Esophagus (tissue), 2 donors: Measurements from ENCODE around the gene MS4A14. TPM values are rescaled to one million over a fixed set of nuclear protein-coding genes. Genes with fewer than 3 reads are reported as not detected.
"Not testable (repeated sequence)": the region's sequence is repeated elsewhere in the genome, so short reads cannot be mapped to it uniquely, and the experiment has no call there.

ENCODE experiments used
- H3K27ac ChIP-seq, 2 donors: one replicate each; pipeline ENCODE4 v1.5.1; 2013; ENCODE audit warnings: low read depth in 2 of 2, mild to moderate bottlenecking in 2 of 2, inconsistent platforms in 1 of 2, low read length in 1 of 2, moderate library complexity in 1 of 2
- H3K27me3 ChIP-seq, 2 donors: one replicate each; pipeline ENCODE4 v1.6.1; 2013; ENCODE audit warnings: low read length in 2 of 2, control low read depth in 1 of 2, mild to moderate bottlenecking in 1 of 2; ENCODE audit not compliant: insufficient read depth in 2 of 2, control insufficient read depth in 1 of 2
- H3K36me3 ChIP-seq, 2 donors: one replicate each; pipeline ENCODE4 v1.6.1; 2013; ENCODE audit warnings: low read length in 1 of 2; ENCODE audit not compliant: control insufficient read depth in 2 of 2, insufficient read depth in 2 of 2
- H3K4me1 ChIP-seq, 2 donors: one replicate each; pipeline ENCODE4 v1.6.1; 2013; ENCODE audit warnings: low read length in 1 of 2; ENCODE audit not compliant: control insufficient read depth in 2 of 2, insufficient read depth in 2 of 2
- H3K4me3 ChIP-seq, 2 donors: one replicate each; pipeline ENCODE4 v1.5.1; 2013; ENCODE audit warnings: low read length in 2 of 2, mild to moderate bottlenecking in 2 of 2, low read depth in 1 of 2, moderate library complexity in 1 of 2
- H3K9me3 ChIP-seq, 2 donors: one replicate each; pipeline ENCODE4 v1.6.1; 2013; ENCODE audit warnings: mild to moderate bottlenecking in 2 of 2, low read depth in 1 of 2, low read length in 1 of 2, moderate library complexity in 1 of 2; ENCODE audit not compliant: control insufficient read depth in 2 of 2, insufficient read depth in 1 of 2
- WGBS, 2 donors: extraction: QIAGEN DNeasy Blood & Tissue Kit; methylation state at CpG; one replicate each; pipeline ENCODE4 v1.1.7; 2013; 5-methylcytosine and 5-hydroxymethylcytosine counted together
- polyA plus RNA-seq, 2 donors: library from polyadenylated mRNA; stranded (reverse); fragments of 200-250 nt; gene quantifications; one replicate each; pipeline ENCODE4 v1.2.3, GENCODE V29; 2013
- donor health status: healthy with polysubstance abuse.
- donor health status: Bipolar disorder and iron deficiency.

The MS4A14 gene
- polyA plus RNA-seq, 2 donors = 0.16 to 0.26 TPM

DNA sequence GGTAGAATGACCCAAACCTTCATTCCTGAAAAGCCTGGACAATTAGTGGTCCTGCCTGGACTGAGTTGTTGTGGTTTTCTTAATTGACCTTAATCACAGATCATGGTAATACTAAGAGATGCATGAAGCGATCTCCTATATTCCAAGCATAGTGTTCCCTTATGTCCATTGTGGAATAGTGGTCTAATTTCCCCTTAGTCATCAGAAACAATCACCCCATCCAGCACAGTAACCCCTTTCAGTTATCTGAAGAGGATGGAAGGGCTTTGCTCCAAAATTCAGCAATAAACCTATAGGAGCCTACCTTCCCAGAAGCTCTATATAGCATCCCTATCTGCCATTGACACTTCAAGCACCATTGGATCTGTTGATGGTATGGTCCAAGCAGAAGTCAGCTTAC is 26.4 kb downstream of the MS4A14 start:
- H3K4me1 ChIP-seq = no peaks in the 10 kb centered on the region
- no peak overlapping the region for H3K4me3 ChIP-seq
- H3K27me3 ChIP-seq = no peaks in the 10 kb centered on the region
- peaks cover 0 to 2% of the 10 kb centered on the region in 2 donors for H3K9me3 ChIP-seq
- H3K36me3 ChIP-seq = no peaks in the 10 kb centered on the region
- H3K27ac ChIP-seq = no peak overlapping the region
- WGBS, 2 donors = 60 to 77% methylated on average over 1 of the region's 1 CpG

DNA sequence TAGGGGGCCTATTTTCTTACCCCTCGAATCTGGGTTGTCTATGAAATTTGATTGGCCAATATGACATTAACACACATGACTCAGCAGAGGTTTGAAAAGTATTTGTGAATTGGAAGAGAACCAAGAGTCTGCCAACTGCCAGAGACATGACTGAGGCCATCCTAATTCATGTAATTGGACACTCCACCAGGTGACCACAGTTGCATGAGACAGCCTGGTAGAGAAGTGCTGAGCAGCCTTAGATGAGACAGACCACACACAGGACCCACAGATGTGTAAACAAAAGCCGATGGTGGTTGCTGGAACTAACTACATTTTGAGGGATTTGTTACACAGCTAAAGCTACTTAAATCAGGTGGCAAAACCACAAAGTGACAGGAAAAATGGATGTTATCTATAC is 32.3 kb downstream of the MS4A14 start:
- Histone ChIP-seq H3K27me3 (no peaks in the 10 kb centered on the region), H3K36me3 (no peaks in the 10 kb centered on the region), H3K27ac (no peak overlapping the region), H3K4me3 (no peak overlapping the region), H3K9me3 (no peaks in the 10 kb centered on the region), H3K4me1 (no peaks in the 10 kb centered on the region)
- WGBS, 2 donors = 54 to 63% methylated on average over 2 of the region's 2 CpGs

DNA sequence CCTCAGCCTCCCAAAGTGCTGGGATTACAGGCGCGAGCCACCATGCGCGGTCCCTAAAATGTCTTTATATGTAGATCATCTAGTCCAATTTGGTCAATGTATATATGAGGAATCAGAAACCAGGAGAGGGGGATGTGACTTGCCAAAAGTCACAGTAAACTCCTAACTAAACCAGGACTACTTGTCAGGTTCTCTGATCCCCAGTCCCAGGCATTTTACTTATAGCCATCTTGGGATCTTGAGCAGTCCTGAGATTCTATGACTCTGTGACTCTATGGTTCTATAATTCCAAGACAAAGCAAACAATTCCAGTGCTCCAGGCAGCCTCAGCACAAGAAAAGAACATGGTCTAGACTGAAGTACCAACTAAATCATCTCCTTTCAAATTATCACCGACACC is 33.0 kb downstream of the MS4A14 start, which contains the start of gene MS4A5:
Gene MS4A5, plus strand, starts transcription at position 301 of the 400 bp plus-strand sequence. CDS start 103 bp downstream, outside the sequence.
- Histone ChIP-seq H3K4me3 (no peak within 1 kb of the TSS), H3K9me3 (no peaks in the 10 kb centered on the region), H3K27ac (no peak within 1 kb of the TSS), H3K4me1 (no peaks in the 10 kb centered on the region), H3K27me3 (no peaks in the 10 kb centered on the region), H3K36me3 (no peaks in the 10 kb centered on the region)
- whole genome bisulfite sequencing, 2 donors = 97 to 99% methylated on average over 5 of the region's 5 CpGs

DNA sequence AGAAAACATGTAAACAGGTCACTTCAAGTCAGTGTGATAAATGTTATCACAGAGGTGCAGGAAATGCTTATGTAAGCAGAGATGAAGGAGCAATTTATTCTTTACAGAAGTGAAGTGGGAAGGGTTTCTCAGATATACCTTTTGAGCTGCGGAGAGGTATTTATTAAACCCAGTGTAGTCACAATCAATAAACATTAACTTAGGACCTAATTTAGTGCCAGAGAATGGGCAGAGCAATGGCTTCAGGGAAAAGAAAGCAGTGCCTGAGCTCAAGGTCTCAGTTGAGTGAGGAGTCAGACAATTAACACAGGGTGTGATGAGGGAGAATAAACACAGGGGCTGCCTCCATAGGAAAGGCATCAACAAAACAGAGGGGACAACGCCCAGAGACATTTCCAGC is 35.0 kb downstream of the MS4A14 start:
- H3K9me3 ChIP-seq = no peaks in the 10 kb centered on the region
- H3K27me3 ChIP-seq = no peaks in the 10 kb centered on the region
- no peaks in the 10 kb centered on the region for H3K36me3 ChIP-seq
- WGBS, 2 donors = 60 to 61% methylated on average over 2 of the region's 2 CpGs
- no peak overlapping the region for H3K27ac ChIP-seq
- no peak overlapping the region for H3K4me3 ChIP-seq
- no peaks in the 10 kb centered on the region for H3K4me1 ChIP-seq

DNA sequence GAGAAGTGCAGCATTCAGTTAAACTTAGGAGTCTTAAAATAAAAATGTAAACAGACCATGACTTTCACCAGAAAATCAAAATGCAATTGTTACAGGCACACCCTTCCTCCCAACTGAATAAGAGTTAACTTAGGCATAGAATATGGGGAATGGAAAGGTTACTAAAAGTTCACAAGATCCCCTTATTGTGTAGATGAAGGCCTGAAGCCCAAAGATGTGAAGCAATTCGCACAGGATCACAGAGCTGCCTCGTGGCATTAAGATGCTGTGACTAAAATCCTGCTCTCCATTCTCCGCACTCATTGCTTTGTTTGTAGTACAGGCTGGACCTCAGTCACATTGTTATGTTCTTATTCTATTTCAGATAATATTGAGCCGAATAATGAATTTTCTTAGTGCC is 37.1 kb downstream of the MS4A14 start:
- H3K36me3 ChIP-seq = no peaks in the 10 kb centered on the region
- WGBS, 2 donors = 56 to 63% methylated on average over 4 of the region's 4 CpGs
- H3K9me3 ChIP-seq = no peaks in the 10 kb centered on the region

DNA sequence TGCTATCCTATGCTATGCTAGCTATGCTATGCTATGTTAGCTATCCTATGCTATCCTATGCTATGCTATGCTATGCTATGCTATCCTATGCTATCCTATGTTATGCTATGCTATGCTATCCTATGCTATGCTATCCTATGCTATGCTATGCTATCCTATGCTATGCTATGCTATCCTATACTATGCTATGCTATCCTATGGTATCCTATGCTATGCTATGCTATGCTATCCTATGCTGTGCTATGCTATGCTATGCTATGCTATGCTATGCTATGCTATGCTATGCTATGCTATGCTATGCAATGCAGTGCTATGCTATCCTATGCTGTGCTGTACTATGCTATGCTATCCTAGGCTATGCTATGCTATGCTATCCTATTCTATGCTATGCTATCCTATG is 50.8 kb downstream of the MS4A14 start:
- H3K4me3 ChIP-seq = no peak overlapping the region
- no peaks in the 10 kb centered on the region for H3K9me3 ChIP-seq
- no peaks in the 10 kb centered on the region for H3K4me1 ChIP-seq
- no peak overlapping the region for H3K27ac ChIP-seq
- H3K36me3 ChIP-seq = no peaks in the 10 kb centered on the region
- H3K27me3 ChIP-seq = no peaks in the 10 kb centered on the region

More for the DNA sequence above, 37.1 kb downstream of the MS4A14 start:
- Histone ChIP-seq H3K4me3 (no peak overlapping the region), H3K4me1 (no peaks in the 10 kb centered on the region), H3K27me3 (no peaks in the 10 kb centered on the region), H3K27ac (no peak overlapping the region)

DNA sequence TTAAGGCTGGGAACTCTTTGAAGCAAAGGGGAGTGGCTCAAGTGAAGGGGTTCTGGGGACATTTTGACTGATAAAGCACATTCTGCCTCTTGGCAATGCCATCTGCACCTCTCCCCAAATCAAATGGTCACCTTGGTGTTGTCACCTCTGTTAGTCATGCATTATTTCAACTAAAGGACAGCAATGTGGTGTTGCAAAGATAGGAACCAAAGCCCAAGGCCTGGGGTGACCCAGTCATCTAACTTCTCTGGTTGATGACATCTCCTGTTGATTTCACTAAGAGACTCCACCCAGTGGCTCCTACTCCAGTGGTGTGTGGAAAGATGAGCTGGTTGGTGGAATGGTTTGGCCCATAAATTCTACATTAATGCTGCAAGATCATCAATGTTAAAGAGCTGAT is 51.6 kb downstream of the MS4A14 start:
- Histone ChIP-seq H3K4me1 (no peaks in the 10 kb centered on the region), H3K4me3 (no peak overlapping the region), H3K36me3 (no peaks in the 10 kb centered on the region), H3K27ac (no peak overlapping the region), H3K27me3 (no peaks in the 10 kb centered on the region), H3K9me3 (no peaks in the 10 kb centered on the region)

DNA sequence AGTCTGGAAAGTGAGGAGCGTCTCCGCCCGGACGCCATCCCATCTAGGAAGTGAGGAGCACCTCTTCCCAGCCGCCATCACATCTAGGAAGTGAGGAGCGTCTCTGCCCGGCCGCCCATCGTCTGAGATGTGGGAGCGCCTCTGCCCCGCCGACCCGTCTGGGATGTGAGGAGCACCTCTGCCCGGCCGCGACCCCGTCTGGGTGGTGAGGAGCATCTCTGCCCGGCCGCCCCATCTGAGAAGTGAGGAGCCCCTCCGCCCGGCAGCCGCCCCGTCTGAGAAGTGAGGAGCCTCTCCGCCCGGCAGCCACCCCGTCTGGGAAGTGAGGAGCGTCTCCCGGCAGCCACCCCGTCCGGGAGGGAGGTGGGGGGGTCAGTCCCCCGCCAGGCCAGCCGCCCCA is 54.9 kb downstream of the MS4A14 start:
- H3K4me1 ChIP-seq, H3K9me3 ChIP-seq, H3K27ac ChIP-seq, H3K4me3 ChIP-seq, H3K27me3 ChIP-seq, H3K36me3 ChIP-seq: not testable (repeated sequence)
- WGBS, 2 donors = 95% methylated on average over 20 to 32 of the region's 32 CpGs

DNA sequence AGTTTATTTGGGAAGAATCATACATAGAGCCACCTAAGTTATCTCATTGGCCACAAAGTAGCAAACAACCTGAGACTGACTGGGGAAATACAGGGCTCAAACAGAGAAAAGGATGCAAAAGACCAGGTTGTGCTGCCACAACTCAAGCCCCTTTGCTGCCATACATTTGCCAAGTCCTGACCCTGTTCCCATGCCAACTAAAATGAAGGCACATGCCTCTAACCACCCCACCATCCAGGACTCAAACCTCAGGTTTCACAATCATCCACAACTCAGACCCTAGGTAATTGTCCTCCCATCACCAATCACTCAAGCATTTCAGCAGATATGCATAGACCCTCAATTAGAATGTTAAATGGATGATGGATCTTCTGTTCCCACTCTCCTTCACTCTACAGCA is 58.0 kb downstream of the MS4A14 start:
- no peaks in the 10 kb centered on the region for H3K27me3 ChIP-seq
- H3K36me3 ChIP-seq = no peaks in the 10 kb centered on the region
- H3K27ac ChIP-seq = no peak overlapping the region
- peaks cover 0 to 2% of the 10 kb centered on the region in 2 donors for H3K9me3 ChIP-seq
- H3K4me1 ChIP-seq = no peaks in the 10 kb centered on the region
- no peak overlapping the region for H3K4me3 ChIP-seq

DNA sequence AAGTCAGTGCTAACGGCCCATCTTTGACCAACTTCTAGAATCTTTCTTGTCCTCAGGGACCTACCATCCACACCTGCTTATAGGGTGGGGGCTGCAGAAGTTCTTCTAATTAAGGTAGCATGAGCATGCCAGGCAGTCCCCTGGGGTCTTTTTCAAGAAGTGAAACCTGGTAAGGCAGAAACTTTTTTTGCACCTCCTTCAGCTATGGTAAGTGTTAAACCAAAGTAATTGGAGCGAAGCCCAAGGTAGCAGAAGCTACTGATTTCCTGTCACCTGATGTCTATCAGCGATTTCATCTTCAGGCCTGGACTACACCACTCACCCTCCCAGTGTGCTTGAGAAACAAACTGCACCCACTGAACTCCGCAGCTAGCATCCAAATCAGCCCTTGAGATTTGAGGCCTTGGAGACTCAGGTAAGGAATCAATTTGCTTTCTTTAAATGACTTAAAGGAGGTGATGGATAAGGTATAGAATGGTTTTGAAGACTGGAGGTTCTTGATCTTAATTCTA is 59.3 kb downstream of the MS4A14 start, which contains the start of gene MS4A1:
Gene MS4A1, plus strand, starts transcription at position 317 of the 512 bp plus-strand sequence. CDS start 6,528 bp downstream, outside the sequence.
- H3K27me3 ChIP-seq = no peaks in the 10 kb centered on the region
- H3K4me3 ChIP-seq = no peak within 1 kb of the TSS
- H3K36me3 ChIP-seq = no peaks in the 10 kb centered on the region
- WGBS, 2 donors = 63 to 73% methylated on average over 4 of the region's 4 CpGs
- H3K9me3 ChIP-seq = peaks cover 0 to 2% of the 10 kb centered on the region in 2 donors
- no peak within 1 kb of the TSS for H3K27ac ChIP-seq
- no peaks in the 10 kb centered on the region for H3K4me1 ChIP-seq
